ENCODE data around the gene EEF2KMT. TPM values are rescaled to one million over a fixed set of nuclear protein-coding genes. Genes with fewer than 3 reads are reported as not detected.

Gene EEF2KMT
- total and polyA plus RNA-seq, 2 of the 13 experiments (the other 11 are each of a cell fraction or from before 2014, with no cell fraction given) = 10.7 to 26.9 TPM

DNA sequence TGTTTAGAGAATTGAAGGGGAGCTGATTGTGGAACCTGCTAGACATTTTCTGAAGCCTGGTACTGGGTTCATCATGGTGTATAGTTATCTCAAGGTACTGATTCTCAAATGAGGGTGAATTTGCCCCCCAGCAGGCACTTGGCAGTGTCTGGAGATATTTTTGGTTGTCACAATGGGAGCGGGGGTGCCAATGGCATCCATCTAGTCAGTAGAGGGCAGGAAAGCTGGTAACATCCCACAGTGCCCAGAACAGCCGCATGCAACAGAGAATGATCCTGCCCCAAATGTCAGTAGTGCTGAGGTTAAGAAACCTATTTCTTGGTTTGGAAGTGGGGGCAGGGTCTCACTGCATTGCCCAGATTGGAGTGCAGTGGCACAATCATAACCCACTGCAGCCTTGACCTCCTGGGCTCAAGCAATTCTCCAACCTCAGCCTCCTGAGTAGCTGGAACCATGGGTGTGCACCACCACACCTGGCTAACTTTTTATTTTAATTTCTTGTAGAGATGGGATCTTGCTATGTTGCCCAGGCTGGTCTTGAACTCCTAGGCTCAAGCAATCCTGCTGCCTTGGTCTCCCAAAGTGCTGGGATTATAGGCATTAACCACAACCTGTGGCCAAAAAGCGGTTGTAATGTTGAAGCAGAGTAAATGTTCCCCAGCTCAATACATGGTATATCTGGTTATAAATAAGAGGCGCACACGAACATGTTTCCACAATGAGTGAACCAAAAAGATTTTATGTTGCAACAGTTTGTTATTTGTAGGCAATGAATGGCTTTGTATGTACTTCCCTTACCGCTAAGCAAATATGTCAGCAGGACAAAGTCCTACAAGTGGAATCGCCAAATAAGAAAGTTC is 46.4 kb upstream of the EEF2KMT start (continued):
- TF ChIP-seq, protein P1, sequence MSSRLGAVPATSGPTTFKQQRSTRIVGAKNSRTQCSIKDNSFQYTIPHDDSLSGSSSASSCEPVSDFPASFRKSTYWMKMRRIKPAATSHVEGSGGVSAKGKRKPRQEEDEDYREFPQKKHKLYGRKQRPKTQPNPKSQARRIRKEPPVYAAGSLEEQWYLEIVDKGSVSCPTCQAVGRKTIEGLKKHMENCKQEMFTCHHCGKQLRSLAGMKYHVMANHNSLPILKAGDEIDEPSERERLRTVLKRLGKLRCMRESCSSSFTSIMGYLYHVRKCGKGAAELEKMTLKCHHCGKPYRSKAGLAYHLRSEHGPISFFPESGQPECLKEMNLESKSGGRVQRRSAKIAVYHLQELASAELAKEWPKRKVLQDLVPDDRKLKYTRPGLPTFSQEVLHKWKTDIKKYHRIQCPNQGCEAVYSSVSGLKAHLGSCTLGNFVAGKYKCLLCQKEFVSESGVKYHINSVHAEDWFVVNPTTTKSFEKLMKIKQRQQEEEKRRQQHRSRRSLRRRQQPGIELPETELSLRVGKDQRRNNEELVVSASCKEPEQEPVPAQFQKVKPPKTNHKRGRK (CRISPR knock-in tag; IDR thresholded peaks at IDR 0.05) = no peak
- TF ChIP-seq, protein P2, sequence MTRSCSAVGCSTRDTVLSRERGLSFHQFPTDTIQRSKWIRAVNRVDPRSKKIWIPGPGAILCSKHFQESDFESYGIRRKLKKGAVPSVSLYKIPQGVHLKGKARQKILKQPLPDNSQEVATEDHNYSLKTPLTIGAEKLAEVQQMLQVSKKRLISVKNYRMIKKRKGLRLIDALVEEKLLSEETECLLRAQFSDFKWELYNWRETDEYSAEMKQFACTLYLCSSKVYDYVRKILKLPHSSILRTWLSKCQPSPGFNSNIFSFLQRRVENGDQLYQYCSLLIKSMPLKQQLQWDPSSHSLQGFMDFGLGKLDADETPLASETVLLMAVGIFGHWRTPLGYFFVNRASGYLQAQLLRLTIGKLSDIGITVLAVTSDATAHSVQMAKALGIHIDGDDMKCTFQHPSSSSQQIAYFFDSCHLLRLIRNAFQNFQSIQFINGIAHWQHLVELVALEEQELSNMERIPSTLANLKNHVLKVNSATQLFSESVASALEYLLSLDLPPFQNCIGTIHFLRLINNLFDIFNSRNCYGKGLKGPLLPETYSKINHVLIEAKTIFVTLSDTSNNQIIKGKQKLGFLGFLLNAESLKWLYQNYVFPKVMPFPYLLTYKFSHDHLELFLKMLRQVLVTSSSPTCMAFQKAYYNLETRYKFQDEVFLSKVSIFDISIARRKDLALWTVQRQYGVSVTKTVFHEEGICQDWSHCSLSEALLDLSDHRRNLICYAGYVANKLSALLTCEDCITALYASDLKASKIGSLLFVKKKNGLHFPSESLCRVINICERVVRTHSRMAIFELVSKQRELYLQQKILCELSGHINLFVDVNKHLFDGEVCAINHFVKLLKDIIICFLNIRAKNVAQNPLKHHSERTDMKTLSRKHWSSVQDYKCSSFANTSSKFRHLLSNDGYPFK (CRISPR knock-in tag; IDR thresholded peaks at IDR 0.05; ENCODE audit: borderline replicate concordance) = no peak
- TF ChIP-seq MLLT10 (CRISPR knock-in tag; IDR thresholded peaks at IDR 0.05) (no peak), HOXD1 (CRISPR knock-in tag; IDR thresholded peaks at IDR 0.05) (0 out of 2 replicates have a peak, but pooled peaks have one; percentile 29), ZNF614 (CRISPR knock-in tag; IDR thresholded peaks at IDR 0.05; ENCODE audit: borderline replicate concordance) (peak; percentile 90), FOXC1 (CRISPR knock-in tag; IDR thresholded peaks at IDR 0.05; ENCODE audit: borderline replicate concordance) (no peak), ZSCAN12 (CRISPR knock-in tag; IDR thresholded peaks at IDR 0.05) (no peak), ZNF570 (CRISPR knock-in tag; IDR thresholded peaks at IDR 0.05; ENCODE audit: borderline replicate concordance) (no peak), ZNF724P (CRISPR knock-in tag; IDR thresholded peaks at IDR 0.05; ENCODE audit: borderline replicate concordance) (no peak)
- TF ChIP-seq, protein P3, sequence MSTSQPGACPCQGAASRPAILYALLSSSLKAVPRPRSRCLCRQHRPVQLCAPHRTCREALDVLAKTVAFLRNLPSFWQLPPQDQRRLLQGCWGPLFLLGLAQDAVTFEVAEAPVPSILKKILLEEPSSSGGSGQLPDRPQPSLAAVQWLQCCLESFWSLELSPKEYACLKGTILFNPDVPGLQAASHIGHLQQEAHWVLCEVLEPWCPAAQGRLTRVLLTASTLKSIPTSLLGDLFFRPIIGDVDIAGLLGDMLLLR (CRISPR knock-in tag; IDR thresholded peaks at IDR 0.05) = no peak
- TF ChIP-seq, protein P4, sequence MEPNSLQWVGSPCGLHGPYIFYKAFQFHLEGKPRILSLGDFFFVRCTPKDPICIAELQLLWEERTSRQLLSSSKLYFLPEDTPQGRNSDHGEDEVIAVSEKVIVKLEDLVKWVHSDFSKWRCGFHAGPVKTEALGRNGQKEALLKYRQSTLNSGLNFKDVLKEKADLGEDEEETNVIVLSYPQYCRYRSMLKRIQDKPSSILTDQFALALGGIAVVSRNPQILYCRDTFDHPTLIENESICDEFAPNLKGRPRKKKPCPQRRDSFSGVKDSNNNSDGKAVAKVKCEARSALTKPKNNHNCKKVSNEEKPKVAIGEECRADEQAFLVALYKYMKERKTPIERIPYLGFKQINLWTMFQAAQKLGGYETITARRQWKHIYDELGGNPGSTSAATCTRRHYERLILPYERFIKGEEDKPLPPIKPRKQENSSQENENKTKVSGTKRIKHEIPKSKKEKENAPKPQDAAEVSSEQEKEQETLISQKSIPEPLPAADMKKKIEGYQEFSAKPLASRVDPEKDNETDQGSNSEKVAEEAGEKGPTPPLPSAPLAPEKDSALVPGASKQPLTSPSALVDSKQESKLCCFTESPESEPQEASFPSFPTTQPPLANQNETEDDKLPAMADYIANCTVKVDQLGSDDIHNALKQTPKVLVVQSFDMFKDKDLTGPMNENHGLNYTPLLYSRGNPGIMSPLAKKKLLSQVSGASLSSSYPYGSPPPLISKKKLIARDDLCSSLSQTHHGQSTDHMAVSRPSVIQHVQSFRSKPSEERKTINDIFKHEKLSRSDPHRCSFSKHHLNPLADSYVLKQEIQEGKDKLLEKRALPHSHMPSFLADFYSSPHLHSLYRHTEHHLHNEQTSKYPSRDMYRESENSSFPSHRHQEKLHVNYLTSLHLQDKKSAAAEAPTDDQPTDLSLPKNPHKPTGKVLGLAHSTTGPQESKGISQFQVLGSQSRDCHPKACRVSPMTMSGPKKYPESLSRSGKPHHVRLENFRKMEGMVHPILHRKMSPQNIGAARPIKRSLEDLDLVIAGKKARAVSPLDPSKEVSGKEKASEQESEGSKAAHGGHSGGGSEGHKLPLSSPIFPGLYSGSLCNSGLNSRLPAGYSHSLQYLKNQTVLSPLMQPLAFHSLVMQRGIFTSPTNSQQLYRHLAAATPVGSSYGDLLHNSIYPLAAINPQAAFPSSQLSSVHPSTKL (CRISPR knock-in tag; IDR thresholded peaks at IDR 0.05) = peak; percentile 98
- TF ChIP-seq, protein P5, sequence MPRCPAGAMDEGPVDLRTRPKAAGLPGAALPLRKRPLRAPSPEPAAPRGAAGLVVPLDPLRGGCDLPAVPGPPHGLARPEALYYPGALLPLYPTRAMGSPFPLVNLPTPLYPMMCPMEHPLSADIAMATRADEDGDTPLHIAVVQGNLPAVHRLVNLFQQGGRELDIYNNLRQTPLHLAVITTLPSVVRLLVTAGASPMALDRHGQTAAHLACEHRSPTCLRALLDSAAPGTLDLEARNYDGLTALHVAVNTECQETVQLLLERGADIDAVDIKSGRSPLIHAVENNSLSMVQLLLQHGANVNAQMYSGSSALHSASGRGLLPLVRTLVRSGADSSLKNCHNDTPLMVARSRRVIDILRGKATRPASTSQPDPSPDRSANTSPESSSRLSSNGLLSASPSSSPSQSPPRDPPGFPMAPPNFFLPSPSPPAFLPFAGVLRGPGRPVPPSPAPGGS (CRISPR knock-in tag; IDR thresholded peaks at IDR 0.05) = no peak
- TF ChIP-seq, protein P6, sequence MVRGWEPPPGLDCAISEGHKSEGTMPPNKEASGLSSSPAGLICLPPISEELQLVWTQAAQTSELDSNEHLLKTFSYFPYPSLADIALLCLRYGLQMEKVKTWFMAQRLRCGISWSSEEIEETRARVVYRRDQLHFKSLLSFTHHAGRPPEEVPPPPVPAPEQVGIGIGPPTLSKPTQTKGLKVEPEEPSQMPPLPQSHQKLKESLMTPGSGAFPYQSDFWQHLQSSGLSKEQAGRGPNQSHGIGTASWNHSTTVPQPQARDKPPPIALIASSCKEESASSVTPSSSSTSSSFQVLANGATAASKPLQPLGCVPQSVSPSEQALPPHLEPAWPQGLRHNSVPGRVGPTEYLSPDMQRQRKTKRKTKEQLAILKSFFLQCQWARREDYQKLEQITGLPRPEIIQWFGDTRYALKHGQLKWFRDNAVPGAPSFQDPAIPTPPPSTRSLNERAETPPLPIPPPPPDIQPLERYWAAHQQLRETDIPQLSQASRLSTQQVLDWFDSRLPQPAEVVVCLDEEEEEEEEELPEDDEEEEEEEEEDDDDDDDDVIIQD (CRISPR knock-in tag; IDR thresholded peaks at IDR 0.05; ENCODE audit: low read depth) = peak; percentile 81; the same call in 1 of the 2 replicates
- TF ChIP-seq, protein P7, sequence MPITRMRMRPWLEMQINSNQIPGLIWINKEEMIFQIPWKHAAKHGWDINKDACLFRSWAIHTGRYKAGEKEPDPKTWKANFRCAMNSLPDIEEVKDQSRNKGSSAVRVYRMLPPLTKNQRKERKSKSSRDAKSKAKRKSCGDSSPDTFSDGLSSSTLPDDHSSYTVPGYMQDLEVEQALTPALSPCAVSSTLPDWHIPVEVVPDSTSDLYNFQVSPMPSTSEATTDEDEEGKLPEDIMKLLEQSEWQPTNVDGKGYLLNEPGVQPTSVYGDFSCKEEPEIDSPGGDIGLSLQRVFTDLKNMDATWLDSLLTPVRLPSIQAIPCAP (CRISPR knock-in tag; IDR thresholded peaks at IDR 0.05; ENCODE audit: low read depth) = 0 out of 2 replicates have a peak, but pooled peaks have one; percentile 49
